ENCODE data around the gene FRS2.

GRCh38 chr12:69480698-69481097, 10.5 kb downstream of the FRS2 start:
- TF ChIP-seq CTCF (IDR thresholded peaks at IDR 0.05; ENCODE audit: low read depth, low read length) (no peak), EZH2phosphoT487 (IDR thresholded peaks at IDR 0.05; ENCODE audit: low read depth) (no peak)
